Measurements from ENCODE around the gene SLC16A12.

DNA sequence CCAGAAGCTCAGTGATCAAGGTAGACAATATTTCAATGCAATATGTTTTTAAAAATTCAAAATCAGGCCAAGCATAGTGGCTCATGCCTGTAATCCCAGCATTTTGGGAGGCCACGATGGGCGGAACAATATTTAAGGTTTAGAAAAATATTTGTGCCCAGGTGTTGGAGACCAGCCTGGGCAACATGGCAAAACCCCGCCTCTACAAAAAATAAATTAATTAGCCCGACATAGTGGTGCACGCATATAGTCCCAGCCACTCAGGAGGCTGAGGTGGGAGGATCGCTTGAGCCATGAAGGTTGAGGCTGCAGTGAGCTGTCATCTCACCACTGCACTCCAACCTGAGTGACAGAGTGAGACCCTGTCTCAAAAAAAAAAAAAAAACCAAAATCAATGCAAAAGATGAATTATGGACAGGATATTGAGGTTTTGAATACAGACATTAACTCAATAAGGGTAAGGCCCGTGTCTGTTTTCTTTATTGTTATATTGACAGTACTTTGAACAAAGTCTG lies 121.9 kb downstream of the SLC16A12 start:
- no peak for TF ChIP-seq FOXP2 (optimal IDR thresholded peaks at IDR 0.05; ENCODE audit: borderline replicate concordance, extremely low read depth, extremely low read length, insufficient read depth)
- no peak for TF ChIP-seq POLR2AphosphoS5 (IDR thresholded peaks at IDR 0.05; ENCODE audit: low read depth, low read length)

All from PFSK-1 (cell line).